Smooth muscle cell (in vitro differentiated cells): ENCODE measurements around the gene SLC9C2. TPM values are rescaled to one million over a fixed set of nuclear protein-coding genes. Genes with fewer than 3 reads are reported as not detected.
"Not testable (repeated sequence)": the region's sequence is repeated elsewhere in the genome, so short reads cannot be mapped to it uniquely, and the experiment has no call there.

ENCODE experiments used
- DNase-seq: peaks from one replicate; lab custom pipeline; 2025; ENCODE audit not compliant: unreplicated experiment; lab: John Stamatoyannopoulos, UW
- H2AFZ ChIP-seq: fragments of 200-600 bp; sonication (generic); 2 replicates; pipeline ENCODE4 v1.6.0; 2016; ENCODE audit warnings: antibody characterized with exemption, low read depth, mild to moderate bottlenecking
- H3F3A ChIP-seq: fragments of 200-600 bp; sonication (generic); 2 replicates; pipeline ENCODE4 v1.6.0; 2017; ENCODE audit warnings: antibody characterized with exemption, low read depth
- H3K27ac ChIP-seq: fragments of 200-600 bp; sonication (generic); 2 replicates; pipeline ENCODE4 v1.5.1; 2016; ENCODE audit warnings: low read depth, mild to moderate bottlenecking
- H3K27me3 ChIP-seq: fragments of 200-600 bp; sonication (generic); 2 replicates; pipeline ENCODE4 v1.6.1; 2016; ENCODE audit warnings: low read depth, mild to moderate bottlenecking
- H3K36me3 ChIP-seq: fragments of 200-600 bp; sonication (generic); 2 replicates; pipeline ENCODE4 v1.5.1; 2016; ENCODE audit warnings: low read depth
- H3K4me1 ChIP-seq: fragments of 200-600 bp; sonication (generic); 2 replicates; pipeline ENCODE4 v1.5.1; 2016; ENCODE audit warnings: low read depth
- H3K4me2 ChIP-seq: fragments of 200-600 bp; sonication (generic); 2 replicates; pipeline ENCODE4 v1.6.0; 2016; ENCODE audit warnings: mild to moderate bottlenecking
- H3K4me3 ChIP-seq: fragments of 200-600 bp; sonication (generic); 2 replicates; pipeline ENCODE4 v1.5.1; 2016; ENCODE audit warnings: mild to moderate bottlenecking
- H3K79me2 ChIP-seq: fragments of 200-600 bp; sonication (generic); 2 replicates; pipeline ENCODE4 v1.6.0; 2016; ENCODE audit warnings: low read depth, mild to moderate bottlenecking
- H3K9ac ChIP-seq: fragments of 200-600 bp; sonication (generic); 2 replicates; pipeline ENCODE4 v1.6.0; 2016; ENCODE audit warnings: low read depth
- H3K9me3 ChIP-seq: fragments of 200-600 bp; sonication (generic); replicated peaks from 2 replicates; pipeline ENCODE4 v1.5.1; 2016; ENCODE audit warnings: low read depth
- H4K20me1 ChIP-seq: fragments of 200-600 bp; sonication (generic); 2 replicates; pipeline ENCODE4 v1.6.0; 2016; ENCODE audit warnings: low read depth
- WGBS: methylation state at CpG from one replicate; pipeline ENCODE4 v1.1.7; 2016; ENCODE audit warnings: low lambda C conversion rate; 5-methylcytosine and 5-hydroxymethylcytosine counted together
- polyA plus RNA-seq: library from polyadenylated mRNA; unstranded; fragments of >200 nt; fragmentation: Nextera tagmentation; extraction: Ambion mirVana; gene quantifications from 2 replicates; pipeline ENCODE4 v1.2.1, GENCODE V29; 2016
- total RNA-seq: library from RNA; depleted of rRNA; stranded (reverse); fragments of >200 nt; gene quantifications from 2 replicates; pipeline ENCODE4 v1.2.3, GENCODE V29; 2014
- TF ChIP-seq, protein P1 (sequence below): fragments of 200-600 bp; sonication (generic); IDR thresholded peaks from 2 replicates; pipeline ENCODE4 v1.5.1; 2017; ENCODE audit warnings: borderline replicate concordance, mild to moderate bottlenecking, antibody characterized with exemption; ENCODE audit not compliant: insufficient read depth, poor library complexity, severe bottlenecking

Gene SLC9C2
- total and polyA plus RNA-seq, 2 experiments from 2014 or later, result 0.35 TPM; not detected in 1

DNA sequence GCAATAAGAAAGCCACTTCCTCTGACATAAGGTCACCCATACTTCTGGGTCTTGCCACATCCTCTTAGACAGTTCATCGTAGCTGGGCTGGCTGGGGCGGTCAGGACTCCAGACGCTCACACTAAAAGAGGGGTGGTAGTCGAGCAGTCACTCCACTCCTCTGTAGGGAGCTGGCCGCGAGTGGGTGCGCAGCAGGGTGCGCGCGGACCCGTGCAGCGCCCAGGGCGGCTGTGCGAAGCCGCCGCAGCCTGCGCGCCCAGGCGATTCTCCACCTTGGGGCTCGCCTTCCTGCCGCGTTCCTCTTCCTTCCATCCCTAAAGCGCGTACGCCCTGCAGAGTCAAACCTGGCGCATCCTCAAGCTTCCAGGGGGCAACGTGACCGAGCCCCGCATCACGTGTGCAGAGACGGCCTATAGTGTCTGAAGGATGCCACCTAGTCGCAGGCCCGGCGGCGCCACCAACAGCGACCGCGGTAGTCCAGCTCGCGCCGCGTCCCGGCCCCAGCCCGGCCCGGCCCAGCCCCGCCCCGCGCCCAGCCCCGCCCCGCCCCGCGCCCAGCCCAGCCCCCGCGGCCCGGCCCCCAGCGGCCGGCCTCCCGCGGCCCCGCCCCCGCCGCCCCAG lies 126.1 kb downstream of the SLC9C2 start:
- H4K20me1 ChIP-seq, result peaks cover 37% of the 10 kb centered on the region
- peaks cover 5% of the 10 kb centered on the region for H3K36me3 ChIP-seq
- no peaks in the 10 kb centered on the region for H3K27me3 ChIP-seq
- peak; percentile 75 for DNase-seq
- H3F3A ChIP-seq, result peaks cover 16% of the 10 kb centered on the region
- H3K79me2 ChIP-seq, result peaks cover 58% of the 10 kb centered on the region
- H3K4me1 ChIP-seq, result peaks cover 44% of the 10 kb centered on the region
- H2AFZ ChIP-seq, result peak overlapping the region; percentile 71
- H3K4me3 ChIP-seq, result peak overlapping the region; percentile 74
- peak overlapping the region; percentile 88 for H3K4me2 ChIP-seq
- H3K27ac ChIP-seq, result peak overlapping the region; percentile 94
- peak overlapping the region; percentile 70 for H3K9ac ChIP-seq
- under 1% methylated on average over 28 of the region's 62 CpGs for WGBS
- TF ChIP-seq, protein P1, sequence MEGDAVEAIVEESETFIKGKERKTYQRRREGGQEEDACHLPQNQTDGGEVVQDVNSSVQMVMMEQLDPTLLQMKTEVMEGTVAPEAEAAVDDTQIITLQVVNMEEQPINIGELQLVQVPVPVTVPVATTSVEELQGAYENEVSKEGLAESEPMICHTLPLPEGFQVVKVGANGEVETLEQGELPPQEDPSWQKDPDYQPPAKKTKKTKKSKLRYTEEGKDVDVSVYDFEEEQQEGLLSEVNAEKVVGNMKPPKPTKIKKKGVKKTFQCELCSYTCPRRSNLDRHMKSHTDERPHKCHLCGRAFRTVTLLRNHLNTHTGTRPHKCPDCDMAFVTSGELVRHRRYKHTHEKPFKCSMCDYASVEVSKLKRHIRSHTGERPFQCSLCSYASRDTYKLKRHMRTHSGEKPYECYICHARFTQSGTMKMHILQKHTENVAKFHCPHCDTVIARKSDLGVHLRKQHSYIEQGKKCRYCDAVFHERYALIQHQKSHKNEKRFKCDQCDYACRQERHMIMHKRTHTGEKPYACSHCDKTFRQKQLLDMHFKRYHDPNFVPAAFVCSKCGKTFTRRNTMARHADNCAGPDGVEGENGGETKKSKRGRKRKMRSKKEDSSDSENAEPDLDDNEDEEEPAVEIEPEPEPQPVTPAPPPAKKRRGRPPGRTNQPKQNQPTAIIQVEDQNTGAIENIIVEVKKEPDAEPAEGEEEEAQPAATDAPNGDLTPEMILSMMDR, result no peak
- no peaks in the 10 kb centered on the region for H3K9me3 ChIP-seq

DNA sequence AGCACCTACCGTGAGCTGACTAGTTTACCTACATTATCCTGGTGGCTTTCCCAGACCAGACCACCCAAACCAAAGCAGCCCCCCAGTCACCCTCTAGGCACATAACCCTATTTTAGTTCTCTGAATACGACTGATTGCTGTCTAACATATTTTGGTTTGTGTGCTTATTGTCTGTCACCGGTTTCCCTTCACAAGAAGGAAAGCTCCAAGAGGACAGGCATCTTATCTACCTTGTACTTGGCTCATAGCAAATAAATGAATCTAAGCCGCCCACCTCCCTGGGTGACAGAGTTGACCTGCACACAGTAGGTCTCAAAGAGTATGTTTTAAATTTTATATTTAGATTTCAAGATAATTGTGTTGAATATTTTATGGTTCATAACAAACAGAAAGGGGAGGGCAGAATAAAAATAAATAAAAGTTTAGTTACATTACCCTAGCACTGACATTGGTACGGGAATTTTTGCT lies 126.6 kb downstream of the SLC9C2 start:
- H3K79me2 ChIP-seq, result peaks cover 52% of the 10 kb centered on the region

DNA sequence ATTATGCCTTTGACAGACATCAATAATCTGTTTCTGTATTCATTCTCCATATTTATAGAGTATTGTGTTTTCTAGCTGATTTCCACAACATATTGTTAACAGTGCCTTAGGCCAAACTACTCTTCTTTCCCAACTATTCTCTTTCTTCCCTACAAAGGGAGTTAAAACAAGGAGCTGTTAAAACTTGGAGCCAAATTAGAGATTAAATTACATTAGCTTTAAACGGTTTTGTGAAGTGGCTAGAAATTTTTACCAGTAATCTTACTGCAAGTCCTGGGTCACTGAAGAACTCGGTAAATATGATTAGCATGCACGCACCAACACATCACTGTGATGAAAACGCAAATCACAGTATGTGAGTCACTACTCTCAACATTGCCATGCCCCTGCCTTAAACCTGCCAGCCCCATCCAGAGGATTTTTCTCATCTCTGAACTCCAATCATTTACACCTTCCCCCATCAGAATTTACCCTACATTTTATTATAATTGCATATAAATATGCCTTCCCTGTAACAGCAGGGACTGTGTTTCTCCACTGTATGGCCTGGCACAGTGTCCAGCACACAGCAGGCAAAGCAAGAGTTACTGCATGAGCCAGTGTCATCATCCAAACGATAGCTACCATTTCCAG lies 127.2 kb downstream of the SLC9C2 start:
- Histone ChIP-seq H3K9ac (peak overlapping the region; percentile 70), H2AFZ (no peak overlapping the region), H3K9me3 (no peaks in the 10 kb centered on the region), H3K36me3 (peaks cover 2% of the 10 kb centered on the region), H3K4me2 (peak overlapping the region; percentile 88), H3K27me3 (no peaks in the 10 kb centered on the region), H4K20me1 (peaks cover 26% of the 10 kb centered on the region), H3K27ac (peak overlapping the region; percentile 94), H3K4me3 (peak overlapping the region; percentile 60), H3F3A (peaks cover 16% of the 10 kb centered on the region), H3K79me2 (peaks cover 47% of the 10 kb centered on the region), H3K4me1 (peaks cover 44% of the 10 kb centered on the region)
- TF ChIP-seq, protein P1, result no peak
- DNase-seq, result no peak
- 1% methylated on average over 5 of the region's 5 CpGs for WGBS

More for the DNA sequence above, 126.6 kb downstream of the SLC9C2 start:
- Histone ChIP-seq H3K4me1 (peaks cover 44% of the 10 kb centered on the region), H3K27ac (peak overlapping the region; percentile 94), H3K4me2 (peak overlapping the region; percentile 88), H2AFZ (no peak overlapping the region), H3K36me3 (peaks cover under 1% of the 10 kb centered on the region), H4K20me1 (peaks cover 32% of the 10 kb centered on the region), H3K9ac (peak overlapping the region; percentile 70), H3F3A (peaks cover 16% of the 10 kb centered on the region), H3K9me3 (no peaks in the 10 kb centered on the region), H3K4me3 (peak overlapping the region; percentile 60), H3K27me3 (no peaks in the 10 kb centered on the region)
- no peak for DNase-seq
- WGBS, result 24% methylated on average over 5 of the region's 5 CpGs
- TF ChIP-seq, protein P1, result no peak

DNA sequence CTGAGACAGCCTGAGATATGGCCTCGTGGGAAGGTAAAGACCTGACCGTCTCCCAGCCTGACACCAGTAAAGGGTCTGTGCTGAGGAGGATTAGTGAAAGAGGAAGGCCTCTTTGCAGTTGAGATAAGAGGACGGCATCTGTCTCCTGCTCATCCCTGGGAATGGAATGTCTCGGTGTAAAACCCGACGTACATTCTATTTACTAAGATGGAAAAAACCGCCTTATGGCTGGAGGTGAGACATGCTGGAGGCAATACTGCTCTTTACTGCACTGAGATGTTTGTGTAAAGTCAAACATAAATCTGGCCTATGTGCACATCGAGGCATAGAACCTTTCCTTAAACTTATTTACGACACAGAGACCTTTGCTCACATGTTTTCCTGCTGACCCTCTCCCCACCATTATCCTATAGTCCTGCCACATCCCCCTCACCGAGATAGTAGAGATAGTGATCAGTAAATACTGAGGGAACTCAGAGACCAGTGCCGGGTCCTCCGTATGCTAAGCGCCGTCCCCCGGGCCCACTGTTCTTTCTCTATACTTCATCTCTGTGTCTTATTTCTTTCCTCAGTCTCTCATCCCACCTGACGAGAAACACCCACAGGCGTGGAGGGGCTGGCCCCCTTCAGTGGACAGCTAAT lies 128.0 kb downstream of the SLC9C2 start:
- H3K79me2 ChIP-seq, result peaks cover 39% of the 10 kb centered on the region
- H4K20me1 ChIP-seq, result peaks cover 19% of the 10 kb centered on the region
- not testable (repeated sequence) for DNase-seq

More for the DNA sequence above, 128.0 kb downstream of the SLC9C2 start:
- WGBS, result 7% methylated on average over 17 of the region's 17 CpGs
- H2AFZ ChIP-seq, H3K36me3 ChIP-seq, H3K9me3 ChIP-seq, H3K27me3 ChIP-seq: not testable (repeated sequence)
- Histone ChIP-seq H3K27ac (peak overlapping the region; percentile 94), H3K4me2 (peak overlapping the region; percentile 88), H3K9ac (peak overlapping the region; percentile 56), H3F3A (peaks cover 16% of the 10 kb centered on the region), H3K4me3 (peak overlapping the region; percentile 60), H3K4me1 (peaks cover 42% of the 10 kb centered on the region)
